Measurements from ENCODE around the gene ST6GAL1.

DNA sequence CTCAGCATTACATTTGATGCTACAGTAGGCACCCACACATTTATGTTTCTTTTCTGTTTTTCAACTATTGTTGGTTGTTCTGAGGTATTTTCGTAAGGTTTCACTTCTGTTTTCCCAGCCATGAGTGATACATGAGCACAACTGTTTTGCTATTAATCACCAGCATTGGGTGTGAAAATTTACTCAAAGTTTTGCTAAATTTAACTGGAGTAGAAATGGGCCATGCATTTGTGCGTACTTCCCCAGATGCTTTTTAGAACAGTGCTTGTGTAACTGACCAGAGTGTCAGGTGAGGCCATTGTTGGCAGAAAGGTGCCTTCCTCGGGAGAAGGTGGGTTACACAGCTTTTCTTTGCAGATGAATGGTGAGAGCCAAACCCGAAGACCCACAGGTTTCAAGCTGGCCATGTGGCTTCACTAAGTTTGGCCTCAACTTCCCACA is 70.4 kb downstream of the ST6GAL1 start:
- TF ChIP-seq, protein P1, sequence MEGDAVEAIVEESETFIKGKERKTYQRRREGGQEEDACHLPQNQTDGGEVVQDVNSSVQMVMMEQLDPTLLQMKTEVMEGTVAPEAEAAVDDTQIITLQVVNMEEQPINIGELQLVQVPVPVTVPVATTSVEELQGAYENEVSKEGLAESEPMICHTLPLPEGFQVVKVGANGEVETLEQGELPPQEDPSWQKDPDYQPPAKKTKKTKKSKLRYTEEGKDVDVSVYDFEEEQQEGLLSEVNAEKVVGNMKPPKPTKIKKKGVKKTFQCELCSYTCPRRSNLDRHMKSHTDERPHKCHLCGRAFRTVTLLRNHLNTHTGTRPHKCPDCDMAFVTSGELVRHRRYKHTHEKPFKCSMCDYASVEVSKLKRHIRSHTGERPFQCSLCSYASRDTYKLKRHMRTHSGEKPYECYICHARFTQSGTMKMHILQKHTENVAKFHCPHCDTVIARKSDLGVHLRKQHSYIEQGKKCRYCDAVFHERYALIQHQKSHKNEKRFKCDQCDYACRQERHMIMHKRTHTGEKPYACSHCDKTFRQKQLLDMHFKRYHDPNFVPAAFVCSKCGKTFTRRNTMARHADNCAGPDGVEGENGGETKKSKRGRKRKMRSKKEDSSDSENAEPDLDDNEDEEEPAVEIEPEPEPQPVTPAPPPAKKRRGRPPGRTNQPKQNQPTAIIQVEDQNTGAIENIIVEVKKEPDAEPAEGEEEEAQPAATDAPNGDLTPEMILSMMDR (conservative IDR thresholded peaks at IDR 0.05; ENCODE audit: low read depth, low read length): no peak
- no peak for TF ChIP-seq EZH2 (IDR thresholded peaks at IDR 0.05; ENCODE audit: borderline replicate concordance, low read depth, low read length, poor library complexity, severe bottlenecking)

Data from A673 (cell line).